ENCODE measurements around the gene CCZ1B.
"Not testable (repeated sequence)": the region's sequence is repeated elsewhere in the genome, so short reads cannot be mapped to it uniquely, and the experiment has no call there.

Gene CCZ1B

GRCh38 chr7:6855563-6856131, 29.6 kb upstream of the CCZ1B start:
- not testable (repeated sequence) for H2BK5ac ChIP-seq (ENCODE audit: low read depth, low read length, poor library complexity, severe bottlenecking); H3K23ac ChIP-seq (ENCODE audit: low read length in 2 of 2); H3K4me3 ChIP-seq (ENCODE audit: insufficient read depth in 1 of 2, low read depth in 1 of 2, low read length in 2 of 2); H3K9me3 ChIP-seq (ENCODE audit: control insufficient read depth, low read length); H3K18ac ChIP-seq (ENCODE audit: low read depth in 1 of 2, low read length in 2 of 2); H3K9ac ChIP-seq (ENCODE audit: low read length); H3K14ac ChIP-seq (ENCODE audit: low read length in 2 of 2); H2BK15ac ChIP-seq (ENCODE audit: low read depth, poor library complexity, severe bottlenecking); H2AK5ac ChIP-seq (ENCODE audit: low read length, severe bottlenecking); H3K79me1 ChIP-seq (replicated peaks; ENCODE audit: low read length, poor library complexity, severe bottlenecking); DNase-seq; H2BK120ac ChIP-seq (ENCODE audit: low read depth, low read length); H4K91ac ChIP-seq (ENCODE audit: low read length); H3K36me3 ChIP-seq (ENCODE audit: control insufficient read depth in 1 of 2, insufficient read depth in 2 of 2, low read depth in 1 of 2, low read length in 2 of 2); H3K27me3 ChIP-seq (ENCODE audit: control insufficient read depth in 1 of 2, insufficient read depth in 1 of 2, low read length in 2 of 2); H3K4me1 ChIP-seq (ENCODE audit: control insufficient read depth, insufficient read depth, low read depth, low read length); H2BK12ac ChIP-seq (ENCODE audit: low read length in 2 of 2); H3K4ac ChIP-seq (ENCODE audit: low read depth in 1 of 2, low read length in 2 of 2); H2AFZ ChIP-seq (ENCODE audit: low read depth, low read length); H4K8ac ChIP-seq (ENCODE audit: low read length); H3K27ac ChIP-seq (ENCODE audit: low read length, poor library complexity, severe bottlenecking)
- 14% methylated on average over 8 of the region's 47 CpGs for WGBS
- peak overlapping the region; percentile 22 for H3K4me2 ChIP-seq (ENCODE audit: low read length, poor library complexity, severe bottlenecking)

GRCh38 chr7:6854747-6855562, 28.9 kb upstream of the CCZ1B start:
- not testable (repeated sequence) for H3K79me1 ChIP-seq (replicated peaks; ENCODE audit: low read length, poor library complexity, severe bottlenecking); H4K8ac ChIP-seq (ENCODE audit: low read length); H3K18ac ChIP-seq (ENCODE audit: low read depth in 1 of 2, low read length in 2 of 2); H2BK12ac ChIP-seq (ENCODE audit: low read length in 2 of 2); H3K4ac ChIP-seq (ENCODE audit: low read depth in 1 of 2, low read length in 2 of 2); DNase-seq; H2AK5ac ChIP-seq (ENCODE audit: low read length, severe bottlenecking); H3K4me1 ChIP-seq (ENCODE audit: control insufficient read depth, insufficient read depth, low read depth, low read length); H3K9ac ChIP-seq (ENCODE audit: low read length); H2BK5ac ChIP-seq (ENCODE audit: low read depth, low read length, poor library complexity, severe bottlenecking); H3K9me3 ChIP-seq (ENCODE audit: control insufficient read depth, low read length); H2BK120ac ChIP-seq (ENCODE audit: low read depth, low read length); H2BK15ac ChIP-seq (ENCODE audit: low read depth, poor library complexity, severe bottlenecking); H3K23ac ChIP-seq (ENCODE audit: low read length in 2 of 2); H3K14ac ChIP-seq (ENCODE audit: low read length in 2 of 2); H2AFZ ChIP-seq (ENCODE audit: low read depth, low read length); H3K27me3 ChIP-seq (ENCODE audit: control insufficient read depth in 1 of 2, insufficient read depth in 1 of 2, low read length in 2 of 2); H3K27ac ChIP-seq (ENCODE audit: low read length, poor library complexity, severe bottlenecking); H4K91ac ChIP-seq (ENCODE audit: low read length); H3K36me3 ChIP-seq (ENCODE audit: control insufficient read depth in 1 of 2, insufficient read depth in 2 of 2, low read depth in 1 of 2, low read length in 2 of 2)
- Histone ChIP-seq H3K4me3 (ENCODE audit: insufficient read depth in 1 of 2, low read depth in 1 of 2, low read length in 2 of 2) (peak overlapping the region in 1 of 2 experiments; percentile 29), H3K4me2 (ENCODE audit: low read length, poor library complexity, severe bottlenecking) (peak overlapping the region; percentile 57)
- under 1% methylated on average over 17 of the region's 71 CpGs for WGBS

GRCh38 chr7:6853681-6854080, 27.6 kb upstream of the CCZ1B start:
- not testable (repeated sequence) for H3K79me1 ChIP-seq (replicated peaks; ENCODE audit: low read length, poor library complexity, severe bottlenecking); H2BK12ac ChIP-seq (ENCODE audit: low read length in 2 of 2); H3K4ac ChIP-seq (ENCODE audit: low read depth in 1 of 2, low read length in 2 of 2); H3K9ac ChIP-seq (ENCODE audit: low read length); H3K27me3 ChIP-seq (ENCODE audit: control insufficient read depth in 1 of 2, insufficient read depth in 1 of 2, low read length in 2 of 2); H3K36me3 ChIP-seq (ENCODE audit: control insufficient read depth in 1 of 2, insufficient read depth in 2 of 2, low read depth in 1 of 2, low read length in 2 of 2); H4K8ac ChIP-seq (ENCODE audit: low read length); DNase-seq; H3K4me1 ChIP-seq (ENCODE audit: control insufficient read depth, insufficient read depth, low read depth, low read length); H3K27ac ChIP-seq (ENCODE audit: low read length, poor library complexity, severe bottlenecking); H2BK5ac ChIP-seq (ENCODE audit: low read depth, low read length, poor library complexity, severe bottlenecking); H3K4me2 ChIP-seq (ENCODE audit: low read length, poor library complexity, severe bottlenecking); H3K14ac ChIP-seq (ENCODE audit: low read length in 2 of 2); H2BK15ac ChIP-seq (ENCODE audit: low read depth, poor library complexity, severe bottlenecking); H2AK5ac ChIP-seq (ENCODE audit: low read length, severe bottlenecking); H3K9me3 ChIP-seq (ENCODE audit: control insufficient read depth, low read length); H4K91ac ChIP-seq (ENCODE audit: low read length); H3K4me3 ChIP-seq (ENCODE audit: insufficient read depth in 1 of 2, low read depth in 1 of 2, low read length in 2 of 2); H3K18ac ChIP-seq (ENCODE audit: low read depth in 1 of 2, low read length in 2 of 2); H2AFZ ChIP-seq (ENCODE audit: low read depth, low read length); H3K23ac ChIP-seq (ENCODE audit: low read length in 2 of 2); H2BK120ac ChIP-seq (ENCODE audit: low read depth, low read length)
- 89% methylated on average over 17 of the region's 17 CpGs for WGBS

- not testable (repeated sequence) for H3K9ac ChIP-seq (ENCODE audit: low read length); H4K8ac ChIP-seq (ENCODE audit: low read length); H3K18ac ChIP-seq (ENCODE audit: low read depth in 1 of 2, low read length in 2 of 2); H3K23ac ChIP-seq (ENCODE audit: low read length in 2 of 2); H3K9me3 ChIP-seq (ENCODE audit: control insufficient read depth, low read length); H3K79me1 ChIP-seq (replicated peaks; ENCODE audit: low read length, poor library complexity, severe bottlenecking); H2AFZ ChIP-seq (ENCODE audit: low read depth, low read length); H3K14ac ChIP-seq (ENCODE audit: low read length in 2 of 2); H3K36me3 ChIP-seq (ENCODE audit: control insufficient read depth in 1 of 2, insufficient read depth in 2 of 2, low read depth in 1 of 2, low read length in 2 of 2); H3K4me3 ChIP-seq (ENCODE audit: insufficient read depth in 1 of 2, low read depth in 1 of 2, low read length in 2 of 2); H3K27ac ChIP-seq (ENCODE audit: low read length, poor library complexity, severe bottlenecking); H3K4me1 ChIP-seq (ENCODE audit: control insufficient read depth, insufficient read depth, low read depth, low read length); H2BK15ac ChIP-seq (ENCODE audit: low read depth, poor library complexity, severe bottlenecking); H3K27me3 ChIP-seq (ENCODE audit: control insufficient read depth in 1 of 2, insufficient read depth in 1 of 2, low read length in 2 of 2); H3K4ac ChIP-seq (ENCODE audit: low read depth in 1 of 2, low read length in 2 of 2); H2AK5ac ChIP-seq (ENCODE audit: low read length, severe bottlenecking); H2BK120ac ChIP-seq (ENCODE audit: low read depth, low read length); DNase-seq; H4K91ac ChIP-seq (ENCODE audit: low read length); H3K4me2 ChIP-seq (ENCODE audit: low read length, poor library complexity, severe bottlenecking); H2BK12ac ChIP-seq (ENCODE audit: low read length in 2 of 2); H2BK5ac ChIP-seq (ENCODE audit: low read depth, low read length, poor library complexity, severe bottlenecking)
- WGBS = 98% methylated on average over 5 of the region's 6 CpGs
Measured at GRCh38 chr7:6849127-6849526, 23.1 kb upstream of the CCZ1B start.

All from mesenchymal stem cell (in vitro differentiated cells and primary cell).